OCI-LY7 (cell line): ENCODE results near the gene CCBE1. TPM values are rescaled to one million over a fixed set of nuclear protein-coding genes. Genes with fewer than 3 reads are reported as not detected.

ENCODE experiments used
- BruUV-seq: library from RNA; stranded (reverse); fragments of 400-500 nt; replicated peaks from 2 replicates; lab custom pipeline; 2021; lab: Mats Ljungman, UMichigan
- CTCF ChIA-PET: fragments of 300-600 bp; sonication (Branson Sonifier 250); formaldehyde crosslinking; loops from one replicate; lab custom pipeline; 2022; ENCODE audit warnings: antibody characterized with exemption; ENCODE audit not compliant: unreplicated experiment; lab: Charles Lee
- POLR2A ChIA-PET: fragments of 300-600 bp; sonication (Branson Sonifier 250); formaldehyde crosslinking; loops from one replicate; lab custom pipeline; 2022; ENCODE audit warnings: antibody characterized with exemption; lab: Charles Lee
- DNase-seq: peaks from one replicate; pipeline ENCODE4 v3.0.0-alpha.2; 2015; ENCODE audit warnings: low spot score
- H2AFZ ChIP-seq: fragments of 200-600 bp; sonication (generic), shearing (Covaris generic); 2 replicates; pipeline ENCODE4 v1.6.1; 2014; ENCODE audit warnings: mild to moderate bottlenecking, antibody characterized with exemption, low read length, moderate library complexity
- H3K27ac ChIP-seq: fragments of 200-600 bp; sonication (generic); 2 replicates; pipeline ENCODE4 v1.5.1; 2014; ENCODE audit warnings: mixed run types, low read depth, mild to moderate bottlenecking, moderate library complexity, low read length, inconsistent platforms; ENCODE audit not compliant: poor library complexity, severe bottlenecking
- H3K36me3 ChIP-seq: fragments of 200-600 bp; sonication (generic); 2 replicates; pipeline ENCODE4 v1.6.1; 2014; ENCODE audit warnings: mild to moderate bottlenecking, antibody characterized with exemption, low read length, moderate library complexity, mixed read lengths; ENCODE audit not compliant: insufficient read depth
- H3K4me1 ChIP-seq: fragments of 200-600 bp; sonication (generic); 2 replicates; pipeline ENCODE4 v1.5.1; 2014; ENCODE audit warnings: mild to moderate bottlenecking, low read length; ENCODE audit not compliant: insufficient read depth, poor library complexity, severe bottlenecking
- H3K4me2 ChIP-seq: fragments of 200-600 bp; sonication (generic); 2 replicates; pipeline ENCODE4 v1.6.1; 2014; ENCODE audit warnings: mild to moderate bottlenecking, low read length
- H3K4me3 ChIP-seq: fragments of 200-600 bp; sonication (generic); 2 replicates; pipeline ENCODE4 v1.5.1; 2014; ENCODE audit warnings: mild to moderate bottlenecking, low read depth, low read length; ENCODE audit not compliant: poor library complexity, severe bottlenecking
- H3K79me2 ChIP-seq: fragments of 200-600 bp; sonication (generic); 2 replicates; pipeline ENCODE4 v1.6.1; 2016; ENCODE audit warnings: low read depth, mild to moderate bottlenecking, low read length, moderate library complexity, mixed read lengths; ENCODE audit not compliant: insufficient read depth
- H3K9me2 ChIP-seq: fragments of 200-600 bp; sonication (generic); 2 replicates; pipeline ENCODE4 v1.6.1; 2016; ENCODE audit warnings: mild to moderate bottlenecking, low read length, mixed read lengths; ENCODE audit not compliant: insufficient read depth
- H3K9me3 ChIP-seq: fragments of 200-600 bp; sonication (generic); 2 replicates; pipeline ENCODE4 v1.6.1; 2014; ENCODE audit warnings: mild to moderate bottlenecking, mixed run types, low read length, mixed read lengths
- H4K20me1 ChIP-seq: fragments of 200-600 bp; sonication (generic); 2 replicates; pipeline ENCODE4 v1.6.1; 2014; ENCODE audit warnings: mild to moderate bottlenecking, antibody characterized with exemption, low read length, moderate library complexity, mixed read lengths; ENCODE audit not compliant: insufficient read depth
- EZH2phosphoT487 ChIP-seq: fragments of 200-600 bp; sonication (generic); IDR thresholded peaks from 2 replicates; pipeline ENCODE4 v1.6.1; 2018; ENCODE audit warnings: low read depth, borderline replicate concordance, mild to moderate bottlenecking, mixed run types, antibody characterized with exemption, low read length, moderate library complexity, mixed read lengths
- intact Hi-C: fragments of 100-400 bp; cut with micrococcal nuclease; formaldehyde crosslinking; loops from one replicate; pipeline ENCODE4 v1.10.0; 2022; ENCODE audit not compliant: unreplicated experiment
- total RNA-seq, 2 experiments: library from RNA; depleted of rRNA in 1 of 2; stranded (reverse); fragments of >200 nt in 1 of 2; shearing (Covaris generic) in 1 of 2; gene quantifications; 2 replicates each; pipeline ENCODE4 v1.2.3, GENCODE V29; 2014 to 2022
- TF ChIP-seq, protein P1 (sequence below): fragments of 200-600 bp; sonication (generic); conservative IDR thresholded peaks from 2 replicates; pipeline ENCODE4 v1.5.1; 2014; ENCODE audit warnings: mild to moderate bottlenecking, antibody characterized with exemption, low read length, moderate library complexity, mixed read lengths

The CCBE1 gene
- total RNA-seq, 2 experiments from 2014 or later, result 0.16 to 0.70 TPM

DNA sequence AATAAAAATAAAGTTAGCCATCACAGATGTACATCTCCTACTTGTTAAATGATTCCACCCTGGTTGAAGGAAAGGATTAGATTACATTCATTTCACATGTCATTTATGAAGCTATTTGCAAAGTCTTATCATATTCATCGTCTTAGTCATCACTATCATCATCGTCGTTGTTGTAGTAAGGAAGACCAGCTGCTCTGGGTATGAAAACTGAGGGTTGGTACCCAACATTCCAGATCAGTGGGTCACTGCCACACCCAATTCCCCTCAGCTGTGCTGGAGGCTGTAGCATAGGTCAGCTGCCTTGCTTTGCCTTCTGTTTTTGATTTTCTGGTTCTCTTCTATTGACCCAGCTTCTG, 20.9 kb upstream of the CCBE1 start:
- BruUV-seq, result no TSS peak

DNA sequence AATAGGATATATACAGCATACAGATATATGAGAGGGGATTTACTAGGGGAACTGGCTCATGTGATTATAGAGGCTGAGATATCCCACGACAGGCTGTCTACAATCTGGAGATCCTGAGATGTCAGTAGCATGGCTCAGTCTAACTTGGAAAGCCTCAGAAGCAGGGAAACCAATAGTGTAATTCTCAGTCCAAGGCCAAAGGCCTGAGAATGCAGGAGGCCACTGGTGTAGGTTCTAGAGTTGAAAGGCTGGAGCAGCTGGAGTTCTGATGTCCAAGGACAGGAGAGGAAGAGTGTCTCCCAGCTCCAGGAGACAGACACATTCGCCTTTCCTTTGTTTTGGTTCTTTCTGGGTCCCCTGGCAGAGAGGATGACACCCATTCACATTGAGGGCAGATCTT, 20.1 kb upstream of the CCBE1 start:
- POLR2A ChIA-PET, result no interaction called here
- Histone ChIP-seq H2AFZ (no peak overlapping the region), H3K79me2 (no peaks in the 10 kb centered on the region), H3K9me2 (no peaks in the 10 kb centered on the region), H3K4me2 (no peak overlapping the region), H4K20me1 (no peaks in the 10 kb centered on the region), H3K27ac (no peak overlapping the region), H3K4me1 (no peaks in the 10 kb centered on the region), H3K36me3 (no peaks in the 10 kb centered on the region), H3K4me3 (no peak overlapping the region), H3K9me3 (no peaks in the 10 kb centered on the region)
- BruUV-seq, result no TSS peak
- intact Hi-C loops, result no loop called here
- TF ChIP-seq EZH2phosphoT487, result no peak
- TF ChIP-seq, protein P1, sequence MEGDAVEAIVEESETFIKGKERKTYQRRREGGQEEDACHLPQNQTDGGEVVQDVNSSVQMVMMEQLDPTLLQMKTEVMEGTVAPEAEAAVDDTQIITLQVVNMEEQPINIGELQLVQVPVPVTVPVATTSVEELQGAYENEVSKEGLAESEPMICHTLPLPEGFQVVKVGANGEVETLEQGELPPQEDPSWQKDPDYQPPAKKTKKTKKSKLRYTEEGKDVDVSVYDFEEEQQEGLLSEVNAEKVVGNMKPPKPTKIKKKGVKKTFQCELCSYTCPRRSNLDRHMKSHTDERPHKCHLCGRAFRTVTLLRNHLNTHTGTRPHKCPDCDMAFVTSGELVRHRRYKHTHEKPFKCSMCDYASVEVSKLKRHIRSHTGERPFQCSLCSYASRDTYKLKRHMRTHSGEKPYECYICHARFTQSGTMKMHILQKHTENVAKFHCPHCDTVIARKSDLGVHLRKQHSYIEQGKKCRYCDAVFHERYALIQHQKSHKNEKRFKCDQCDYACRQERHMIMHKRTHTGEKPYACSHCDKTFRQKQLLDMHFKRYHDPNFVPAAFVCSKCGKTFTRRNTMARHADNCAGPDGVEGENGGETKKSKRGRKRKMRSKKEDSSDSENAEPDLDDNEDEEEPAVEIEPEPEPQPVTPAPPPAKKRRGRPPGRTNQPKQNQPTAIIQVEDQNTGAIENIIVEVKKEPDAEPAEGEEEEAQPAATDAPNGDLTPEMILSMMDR, result no peak
- CTCF ChIA-PET, result no interaction called here
- DNase-seq, result no peak

More for the DNA sequence above, 20.9 kb upstream of the CCBE1 start:
- Histone ChIP-seq H3K4me2 (no peak overlapping the region), H3K9me2 (no peaks in the 10 kb centered on the region), H3K79me2 (no peaks in the 10 kb centered on the region), H3K4me1 (no peaks in the 10 kb centered on the region), H3K9me3 (no peaks in the 10 kb centered on the region), H3K36me3 (no peaks in the 10 kb centered on the region), H3K4me3 (no peak overlapping the region), H3K27ac (no peak overlapping the region), H4K20me1 (no peaks in the 10 kb centered on the region), H2AFZ (no peak overlapping the region)
- intact Hi-C loops, result no loop called here
- ChIA-PET POLR2A (interaction anchor here (1.0 kb wide), 1 partner anchor 17 kb away, joined by 3 read pairs; no protein-coding TSS in a partner anchor), CTCF (no interaction called here)
- no peak for DNase-seq
- TF ChIP-seq EZH2phosphoT487, result no peak
- TF ChIP-seq, protein P1, result no peak

DNA sequence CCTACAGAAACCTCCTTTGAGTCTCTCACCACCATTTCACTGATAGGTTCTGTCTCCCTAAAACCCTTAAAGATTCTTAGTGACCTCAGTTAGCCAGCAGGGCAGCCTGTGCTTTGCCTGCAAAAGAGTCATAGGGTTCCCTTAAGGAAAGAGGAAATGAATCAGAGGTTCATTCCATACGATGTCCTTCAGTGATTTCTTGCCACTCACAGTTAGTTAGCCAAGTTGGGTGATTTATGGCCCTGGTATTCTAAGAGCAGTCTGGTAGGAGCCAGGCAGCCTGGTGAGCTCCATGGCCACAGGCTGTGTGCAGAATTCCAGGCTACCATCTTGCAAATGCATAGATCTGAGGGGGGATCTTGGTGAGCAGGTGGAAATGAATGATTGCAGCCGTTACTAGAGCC, 18.7 kb upstream of the CCBE1 start:
- Histone ChIP-seq H3K27ac (no peak overlapping the region), H2AFZ (no peak overlapping the region), H3K79me2 (no peaks in the 10 kb centered on the region), H3K36me3 (no peaks in the 10 kb centered on the region), H3K4me2 (no peak overlapping the region), H3K4me1 (no peaks in the 10 kb centered on the region), H3K4me3 (no peak overlapping the region), H3K9me2 (no peaks in the 10 kb centered on the region), H3K9me3 (no peaks in the 10 kb centered on the region), H4K20me1 (no peaks in the 10 kb centered on the region)
- ChIA-PET CTCF (no interaction called here), POLR2A (no interaction called here)
- intact Hi-C loops, result no loop called here
- DNase-seq, result no peak
- no TSS peak for BruUV-seq
- no peak for TF ChIP-seq EZH2phosphoT487
- TF ChIP-seq, protein P1, result no peak
